ENCODE data around the gene INSRR. TPM values are rescaled to one million over a fixed set of nuclear protein-coding genes. Genes with fewer than 3 reads are reported as not detected.

The INSRR gene
- total and polyA plus RNA-seq, 9 of the 15 experiments (the other 6 are each of a cell fraction or from before 2014, with no cell fraction given): 0.03 to 0.18 (median 0.06) TPM; not detected in 3

- no peak for TF ChIP-seq SMARCB1 (IDR thresholded peaks at IDR 0.05; ENCODE audit: insufficient read length, low read depth)
- peak; percentile 73; the same call in 1 of the 2 replicates for TF ChIP-seq RAD51 (IDR thresholded peaks at IDR 0.05; ENCODE audit: borderline replicate concordance, low read depth)
- TF ChIP-seq PYGO2 (tag; IDR thresholded peaks at IDR 0.05): peak; percentile 23; the same call in 1 of the 2 replicates
- peak; percentile 89 for TF ChIP-seq RBFOX2 (IDR thresholded peaks at IDR 0.05; ENCODE audit: low read depth, low read length)
- peak; percentile 60 for TF ChIP-seq ZBTB40 (IDR thresholded peaks at IDR 0.05)
- no peak for TF ChIP-seq ZBTB40 (CRISPR knock-in tag; IDR thresholded peaks at IDR 0.05)
- TF ChIP-seq CREB3 (tag; conservative IDR thresholded peaks at IDR 0.05; ENCODE audit: low read depth): 0 out of 2 replicates have a peak, but pooled peaks have one; percentile 34
- peak; percentile 87 for TF ChIP-seq ELF1 (tag; IDR thresholded peaks at IDR 0.05)
- TF ChIP-seq UBTF (IDR thresholded peaks at IDR 0.05; ENCODE audit: borderline replicate concordance in 1 of 2, low read depth in 2 of 2, low read length in 2 of 2): peak; percentile 88 to 92; a peak in 3 of 4 replicates
Observed at GRCh38 chr1:156813750-156814570, 45.0 kb downstream of the INSRR start (continued).

All from K562 (cell line).